Endothelial cell (in vitro differentiated cells): ENCODE measurements around the gene RAB3GAP1. TPM values are rescaled to one million over a fixed set of nuclear protein-coding genes. Genes with fewer than 3 reads are reported as not detected.

Experiments used
- DNase-seq: peaks from one replicate; pipeline ENCODE4 v3.0.0; 2021; ENCODE audit warnings: low spot score
- H3K27ac Mint-ChIP-seq: one replicate; pipeline ENCODE4 v1.8.0; 2021; ENCODE audit warnings: mixed read lengths, inconsistent platforms; ENCODE audit not compliant: unreplicated experiment
- H3K27me3 Mint-ChIP-seq: one replicate; pipeline ENCODE4 v1.8.0; 2021; ENCODE audit warnings: mild to moderate bottlenecking, moderate library complexity, mixed read lengths, inconsistent platforms; ENCODE audit not compliant: unreplicated experiment
- H3K36me3 Mint-ChIP-seq: one replicate; pipeline ENCODE4 v1.8.0; 2021; ENCODE audit warnings: mild to moderate bottlenecking, low read depth, mixed read lengths, inconsistent platforms; ENCODE audit not compliant: unreplicated experiment
- H3K4me1 Mint-ChIP-seq: one replicate; pipeline ENCODE4 v1.8.0; 2021; ENCODE audit warnings: mild to moderate bottlenecking, mixed read lengths, inconsistent platforms; ENCODE audit not compliant: unreplicated experiment
- H3K4me3 Mint-ChIP-seq: one replicate; pipeline ENCODE4 v1.8.0; 2021; ENCODE audit warnings: mild to moderate bottlenecking, mixed read lengths, inconsistent platforms; ENCODE audit not compliant: unreplicated experiment
- H3K9me3 Mint-ChIP-seq: one replicate; pipeline ENCODE4 v1.8.0; 2021; ENCODE audit warnings: mixed read lengths, inconsistent platforms; ENCODE audit not compliant: unreplicated experiment
- total RNA-seq: library from RNA; stranded (reverse); fragmentation: NEBNext Ultra II Directional; extraction: Animal tissue kit (Norgen Biotek cat#: 25700); gene quantifications from one replicate; pipeline ENCODE4 v1.2.1, GENCODE V29; 2021; ENCODE audit not compliant: unreplicated experiment
- TF ChIP-seq, protein P1 (sequence below): fragments of 200-600 bp; sonication (generic); IDR thresholded peaks from one replicate; pipeline ENCODE4 v1.5.0; 2021; ENCODE audit warnings: antibody characterized with exemption; ENCODE audit not compliant: unreplicated experiment

The RAB3GAP1 gene
- total RNA-seq, 1 donor from 2014 or later: 28.0 TPM

DNA sequence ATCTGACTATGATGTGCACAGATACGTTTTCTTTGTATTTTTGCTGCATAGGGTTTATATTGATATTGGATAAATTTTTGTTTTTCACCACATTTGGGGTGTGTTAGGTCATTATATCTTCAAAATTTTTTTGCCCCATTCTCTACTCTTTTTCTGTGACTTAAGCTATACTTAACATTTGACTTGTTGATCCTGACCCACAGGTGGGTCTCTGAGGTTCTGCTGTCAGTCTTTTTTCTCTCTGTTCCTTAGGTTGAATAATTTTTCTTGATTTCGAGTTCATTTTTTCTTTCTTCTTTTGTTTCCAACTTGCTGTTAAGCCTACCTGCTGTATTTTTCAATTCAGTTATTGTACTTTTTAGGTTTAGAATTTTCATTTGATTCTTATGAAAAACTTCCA, 12.1 kb downstream of the RAB3GAP1 start:
- no peaks in the 10 kb centered on the region for H3K27me3 Mint-ChIP-seq
- H3K4me3 Mint-ChIP-seq: no peak overlapping the region
- H3K27ac Mint-ChIP-seq: no peak overlapping the region
- DNase-seq: no peak
- H3K4me1 Mint-ChIP-seq: peaks cover 5% of the 10 kb centered on the region
- H3K36me3 Mint-ChIP-seq: peaks cover 9% of the 10 kb centered on the region
- TF ChIP-seq, protein P1, sequence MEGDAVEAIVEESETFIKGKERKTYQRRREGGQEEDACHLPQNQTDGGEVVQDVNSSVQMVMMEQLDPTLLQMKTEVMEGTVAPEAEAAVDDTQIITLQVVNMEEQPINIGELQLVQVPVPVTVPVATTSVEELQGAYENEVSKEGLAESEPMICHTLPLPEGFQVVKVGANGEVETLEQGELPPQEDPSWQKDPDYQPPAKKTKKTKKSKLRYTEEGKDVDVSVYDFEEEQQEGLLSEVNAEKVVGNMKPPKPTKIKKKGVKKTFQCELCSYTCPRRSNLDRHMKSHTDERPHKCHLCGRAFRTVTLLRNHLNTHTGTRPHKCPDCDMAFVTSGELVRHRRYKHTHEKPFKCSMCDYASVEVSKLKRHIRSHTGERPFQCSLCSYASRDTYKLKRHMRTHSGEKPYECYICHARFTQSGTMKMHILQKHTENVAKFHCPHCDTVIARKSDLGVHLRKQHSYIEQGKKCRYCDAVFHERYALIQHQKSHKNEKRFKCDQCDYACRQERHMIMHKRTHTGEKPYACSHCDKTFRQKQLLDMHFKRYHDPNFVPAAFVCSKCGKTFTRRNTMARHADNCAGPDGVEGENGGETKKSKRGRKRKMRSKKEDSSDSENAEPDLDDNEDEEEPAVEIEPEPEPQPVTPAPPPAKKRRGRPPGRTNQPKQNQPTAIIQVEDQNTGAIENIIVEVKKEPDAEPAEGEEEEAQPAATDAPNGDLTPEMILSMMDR: no peak
- no peaks in the 10 kb centered on the region for H3K9me3 Mint-ChIP-seq

DNA sequence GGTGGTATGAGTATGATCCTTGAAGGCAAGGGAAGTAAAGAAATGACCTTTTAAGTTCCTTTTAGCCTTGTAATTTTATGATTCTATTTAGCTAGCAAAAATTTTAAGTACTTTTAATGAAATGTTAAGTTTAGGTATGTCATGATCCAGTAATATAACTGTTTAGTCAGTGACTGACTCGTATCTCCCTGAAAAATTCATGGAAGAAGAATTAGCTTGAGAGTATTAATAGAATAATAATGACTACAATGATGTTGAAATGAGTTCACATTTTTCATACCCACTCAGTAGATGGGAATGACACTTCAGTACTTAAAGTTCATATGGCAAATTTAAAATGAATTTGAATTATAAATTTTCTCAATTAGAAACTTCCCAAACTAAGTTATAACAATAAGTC, 14.6 kb downstream of the RAB3GAP1 start:
- TF ChIP-seq, protein P1: no peak
- Mint-ChIP-seq H3K27me3 (no peaks in the 10 kb centered on the region), H3K4me1 (peaks cover 5% of the 10 kb centered on the region), H3K36me3 (peaks cover 28% of the 10 kb centered on the region), H3K4me3 (no peak overlapping the region), H3K9me3 (no peaks in the 10 kb centered on the region), H3K27ac (no peak overlapping the region)
- DNase-seq: no peak

DNA sequence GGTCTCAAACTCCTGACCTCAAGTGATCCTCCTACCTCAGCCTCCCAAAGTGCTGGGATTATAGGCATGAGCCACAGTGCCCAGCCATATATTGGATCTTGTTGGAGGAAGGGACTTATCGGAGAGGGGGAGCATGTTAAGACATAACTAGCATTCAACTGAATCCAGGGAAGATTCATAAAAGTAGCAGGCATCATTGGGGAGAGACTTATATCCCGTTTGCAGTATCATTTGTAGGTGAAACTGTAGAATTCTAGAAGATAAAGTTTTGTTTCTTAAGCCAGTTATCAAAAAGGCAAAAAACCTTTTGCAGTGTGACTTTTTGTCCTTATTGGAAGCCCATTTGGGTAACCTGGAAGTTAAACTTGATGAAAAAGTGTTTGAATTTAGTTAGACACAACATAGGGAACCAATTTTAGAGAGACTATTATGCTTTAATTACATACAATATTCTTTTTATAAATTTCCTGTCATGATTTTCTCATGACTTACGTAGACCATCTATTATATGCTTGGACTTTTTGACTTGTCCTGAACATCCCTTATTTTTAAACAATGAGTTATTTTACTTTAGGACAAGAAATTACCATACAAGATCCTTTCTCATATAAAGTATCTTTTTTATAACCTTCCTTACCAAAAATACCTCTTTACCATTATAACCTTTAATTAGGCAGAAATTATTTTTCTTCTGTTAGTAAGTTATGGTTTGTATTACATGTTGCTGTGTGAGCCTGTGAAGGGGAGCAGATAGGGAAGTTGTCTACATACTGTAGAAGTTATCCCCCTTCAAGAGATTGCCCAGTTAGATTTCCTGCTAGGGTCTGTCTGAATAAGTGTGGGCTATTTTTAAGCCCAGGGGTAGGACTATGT, 20.3 kb downstream of the RAB3GAP1 start:
- H3K4me3 Mint-ChIP-seq: peak overlapping the region; percentile 53
- H3K27me3 Mint-ChIP-seq: peaks cover 2% of the 10 kb centered on the region
- DNase-seq: no peak
- no peak overlapping the region for H3K27ac Mint-ChIP-seq
- H3K4me1 Mint-ChIP-seq: no peaks in the 10 kb centered on the region
- peaks cover 51% of the 10 kb centered on the region for H3K36me3 Mint-ChIP-seq
- H3K9me3 Mint-ChIP-seq: peaks cover 10% of the 10 kb centered on the region
- TF ChIP-seq, protein P1: no peak

DNA sequence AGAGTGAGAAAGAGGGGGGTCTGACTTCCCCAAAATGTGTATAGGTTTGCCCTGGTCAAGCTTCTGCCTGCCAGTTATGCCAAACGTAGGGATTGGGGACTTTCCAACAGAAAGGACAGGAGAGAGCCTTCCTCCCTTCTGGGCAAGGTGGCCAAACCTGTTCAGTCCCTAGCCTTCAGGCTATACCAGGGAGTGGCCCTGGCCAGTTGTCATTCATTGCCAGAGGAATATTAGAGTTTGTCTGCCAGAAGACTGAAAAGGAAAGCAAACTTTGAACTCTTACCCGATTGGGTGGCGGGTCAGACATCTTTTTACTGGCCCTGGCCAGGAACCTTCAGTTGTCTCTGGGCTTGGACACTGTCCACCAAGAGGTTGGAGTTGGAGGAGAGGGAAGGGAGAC, 22.1 kb downstream of the RAB3GAP1 start:
- Mint-ChIP-seq H3K36me3 (peaks cover 44% of the 10 kb centered on the region), H3K27me3 (peaks cover 2% of the 10 kb centered on the region), H3K4me1 (peaks cover 2% of the 10 kb centered on the region), H3K27ac (no peak overlapping the region), H3K9me3 (peaks cover 10% of the 10 kb centered on the region), H3K4me3 (no peak overlapping the region)
- DNase-seq: no peak
- TF ChIP-seq, protein P1: no peak

DNA sequence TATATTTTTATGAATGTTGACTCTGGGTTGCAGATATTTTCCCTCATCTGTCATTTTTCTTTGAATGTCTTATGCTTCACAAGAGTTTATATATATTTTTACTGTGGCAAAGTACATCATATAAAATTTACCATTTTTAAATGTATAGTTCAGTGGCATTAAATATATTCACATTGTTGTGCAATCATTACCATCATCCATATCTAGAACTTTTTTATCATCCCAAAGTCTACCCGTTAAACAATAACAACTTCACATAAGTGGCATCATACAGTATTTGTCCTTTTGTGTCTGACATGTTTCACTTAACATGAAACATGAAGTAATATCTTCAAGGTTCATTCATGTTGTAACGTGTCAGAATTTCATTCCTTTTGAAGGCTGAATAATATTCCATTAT, 24.5 kb downstream of the RAB3GAP1 start:
- no peak overlapping the region for H3K4me3 Mint-ChIP-seq
- H3K27ac Mint-ChIP-seq: no peak overlapping the region
- TF ChIP-seq, protein P1: no peak
- H3K36me3 Mint-ChIP-seq: peaks cover 30% of the 10 kb centered on the region
- H3K9me3 Mint-ChIP-seq: peaks cover 10% of the 10 kb centered on the region
- peaks cover 2% of the 10 kb centered on the region for H3K27me3 Mint-ChIP-seq
- DNase-seq: no peak
- H3K4me1 Mint-ChIP-seq: peaks cover 5% of the 10 kb centered on the region
